ENCODE data around the gene COPZ2. TPM values are rescaled to one million over a fixed set of nuclear protein-coding genes. Genes with fewer than 3 reads are reported as not detected.

COPZ2 gene
- polyA plus RNA-seq, 1 of the 3 experiments (the other 2 are of a cell fraction): 36.9 TPM

DNA sequence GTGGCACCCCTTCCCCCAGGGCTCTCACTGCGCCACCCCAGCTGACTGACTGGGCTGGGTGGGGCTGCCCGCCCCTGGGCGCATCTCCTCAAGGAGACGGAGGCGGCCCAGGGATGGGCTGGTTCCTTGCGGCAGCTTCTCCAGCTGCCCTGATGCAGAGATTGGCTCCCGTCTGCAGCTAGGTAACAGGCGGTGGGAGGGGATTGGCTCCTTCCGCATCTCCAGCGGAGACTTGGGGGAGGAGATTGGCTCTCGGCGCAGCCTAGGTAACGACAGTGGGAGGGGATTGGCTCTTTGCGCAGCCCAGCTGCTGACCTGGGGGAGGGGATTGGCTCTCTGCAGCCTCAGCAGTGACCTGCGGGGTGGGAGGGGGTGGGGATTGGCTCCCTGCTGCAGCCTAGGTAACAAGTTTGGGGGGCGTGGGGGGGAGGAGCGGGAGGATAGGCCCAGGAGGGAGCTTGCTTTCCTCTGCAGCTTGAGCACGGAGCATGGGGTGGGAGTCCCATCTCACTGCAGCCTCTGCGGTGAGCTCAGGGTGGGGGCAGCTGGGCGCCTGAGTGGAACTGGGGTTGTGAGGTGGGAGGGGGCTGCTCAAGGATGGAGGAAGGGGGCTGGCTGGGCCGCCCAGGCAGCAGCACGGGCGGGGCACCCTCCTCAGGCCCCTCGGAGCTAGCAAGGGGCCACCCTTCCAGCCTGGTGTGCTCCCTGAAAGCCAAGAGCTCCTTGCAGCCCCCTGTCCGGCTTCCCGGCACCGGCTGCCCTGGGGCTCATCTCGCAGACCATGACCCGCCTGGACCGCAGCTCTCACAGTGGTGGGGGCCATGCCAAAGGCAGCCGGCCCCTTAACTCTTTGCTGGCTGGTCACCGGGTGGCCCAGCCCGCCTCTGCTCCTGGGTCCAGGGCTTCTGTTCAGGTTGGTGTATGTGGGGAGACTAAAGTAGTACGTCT lies 16.9 kb upstream of the COPZ2 start:
- peaks cover 58 to 67% of the 10 kb centered on the region in 2 experiments for H3K4me1 ChIP-seq (ENCODE audit: control insufficient read depth in 1 of 2, insufficient read depth in 2 of 2, low read depth in 1 of 2, low read length in 1 of 2)
- peaks cover 77% of the 10 kb centered on the region for H3K79me2 ChIP-seq (ENCODE audit: insufficient read depth)
- peak overlapping the region; percentile 88 for H3K4me2 ChIP-seq
- no peak overlapping the region for H2AFZ ChIP-seq (ENCODE audit: low read depth)
- peak; percentile 97 for DNase-seq
- no peaks in the 10 kb centered on the region for H3K27me3 ChIP-seq (ENCODE audit: insufficient read depth)
- peak overlapping the region; percentile 29 to 42 for H3K4me3 ChIP-seq (ENCODE audit: low read depth in 2 of 2, low read length in 1 of 2)
- TF ChIP-seq, protein P1, sequence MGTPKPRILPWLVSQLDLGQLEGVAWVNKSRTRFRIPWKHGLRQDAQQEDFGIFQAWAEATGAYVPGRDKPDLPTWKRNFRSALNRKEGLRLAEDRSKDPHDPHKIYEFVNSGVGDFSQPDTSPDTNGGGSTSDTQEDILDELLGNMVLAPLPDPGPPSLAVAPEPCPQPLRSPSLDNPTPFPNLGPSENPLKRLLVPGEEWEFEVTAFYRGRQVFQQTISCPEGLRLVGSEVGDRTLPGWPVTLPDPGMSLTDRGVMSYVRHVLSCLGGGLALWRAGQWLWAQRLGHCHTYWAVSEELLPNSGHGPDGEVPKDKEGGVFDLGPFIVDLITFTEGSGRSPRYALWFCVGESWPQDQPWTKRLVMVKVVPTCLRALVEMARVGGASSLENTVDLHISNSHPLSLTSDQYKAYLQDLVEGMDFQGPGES (IDR thresholded peaks at IDR 0.05; ENCODE audit: low read depth, low read length): peak; percentile 47; the same call in 1 of the 2 replicates
- TF ChIP-seq EP300 (IDR thresholded peaks at IDR 0.05; ENCODE audit: borderline replicate concordance in 1 of 2, low read depth in 1 of 2, low read length in 1 of 2) (peak in 1 of 2 experiments; percentile 42; a peak in 1 of 4 replicates), RFX5 (IDR thresholded peaks at IDR 0.05; ENCODE audit: low read length) (peak; percentile 88), YY1 (IDR thresholded peaks at IDR 0.05; ENCODE audit: low read depth) (no peak), FOXJ3 (CRISPR knock-in tag; IDR thresholded peaks at IDR 0.05) (no peak), NRF1 (IDR thresholded peaks at IDR 0.05; ENCODE audit: low read depth, low read length) (peak; percentile 35; the same call in 1 of the 2 replicates), CHD2 (IDR thresholded peaks at IDR 0.05; ENCODE audit: low read length, partially characterized antibody) (peak; percentile 79), MEF2A (IDR thresholded peaks at IDR 0.05; ENCODE audit: borderline replicate concordance, low read depth) (no peak), MXI1 (IDR thresholded peaks at IDR 0.05; ENCODE audit: low read depth, low read length) (0 out of 2 replicates have a peak, but pooled peaks have one; percentile 30), RCOR1 (IDR thresholded peaks at IDR 0.05; ENCODE audit: low read length) (peak; percentile 36; the same call in 1 of the 2 replicates)
- TF ChIP-seq, protein P2, sequence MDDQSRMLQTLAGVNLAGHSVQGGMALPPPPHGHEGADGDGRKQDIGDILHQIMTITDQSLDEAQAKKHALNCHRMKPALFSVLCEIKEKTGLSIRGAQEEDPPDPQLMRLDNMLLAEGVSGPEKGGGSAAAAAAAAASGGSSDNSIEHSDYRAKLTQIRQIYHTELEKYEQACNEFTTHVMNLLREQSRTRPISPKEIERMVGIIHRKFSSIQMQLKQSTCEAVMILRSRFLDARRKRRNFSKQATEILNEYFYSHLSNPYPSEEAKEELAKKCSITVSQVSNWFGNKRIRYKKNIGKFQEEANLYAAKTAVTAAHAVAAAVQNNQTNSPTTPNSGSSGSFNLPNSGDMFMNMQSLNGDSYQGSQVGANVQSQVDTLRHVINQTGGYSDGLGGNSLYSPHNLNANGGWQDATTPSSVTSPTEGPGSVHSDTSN (IDR thresholded peaks at IDR 0.05): no peak
- TF ChIP-seq, protein P3, sequence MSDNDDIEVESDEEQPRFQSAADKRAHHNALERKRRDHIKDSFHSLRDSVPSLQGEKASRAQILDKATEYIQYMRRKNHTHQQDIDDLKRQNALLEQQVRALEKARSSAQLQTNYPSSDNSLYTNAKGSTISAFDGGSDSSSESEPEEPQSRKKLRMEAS (IDR thresholded peaks at IDR 0.05; ENCODE audit: low read depth): no peak
- 58% methylated on average over 26 of the region's 34 CpGs for WGBS (ENCODE audit: low lambda C conversion rate)
- no peaks in the 10 kb centered on the region for H3K9me2 ChIP-seq
- H3K9ac ChIP-seq: peak overlapping the region; percentile 5; the same call in 1 of the 2 replicates
- ChIA-PET POLR2A (interaction anchor here (1.0 to 2.9 kb wide), 5 partner anchors 9 to 76 kb away, joined by 3 to 18 read pairs (median 4); no protein-coding TSS in a partner anchor), CTCF (interaction anchor here (0.6 to 44.3 kb wide), 13 partner anchors 7 to 564 kb away, joined by 3 to 1200 read pairs (median 5); partner anchors contain the start of genes COPZ2 and NFE2L1)
- H3F3A ChIP-seq (replicated peaks; ENCODE audit: insufficient read depth): peaks cover 23% of the 10 kb centered on the region
- peaks cover 36 to 74% of the 10 kb centered on the region in 2 experiments for H3K36me3 ChIP-seq (replicated peaks in 1 of 2; ENCODE audit: control insufficient read depth in 1 of 2, insufficient read depth in 2 of 2, low read length in 1 of 2)
- no peaks in the 10 kb centered on the region for H3K9me3 ChIP-seq
- H3K27ac ChIP-seq (ENCODE audit: low read depth in 2 of 2, low read length in 1 of 2): peak overlapping the region; percentile 88 to 95; a peak in 3 of 4 replicates
- H4K20me1 ChIP-seq (ENCODE audit: insufficient read depth): peaks cover 58% of the 10 kb centered on the region

All from SK-N-SH (cell line).